ENCODE data around the gene CSF1. TPM values are rescaled to one million over a fixed set of nuclear protein-coding genes. Genes with fewer than 3 reads are reported as not detected.

Gene CSF1
- total and polyA plus RNA-seq, 4 experiments from 2014 or later: 5.0 to 13.9 (median 11.4) TPM

- no peaks in the 10 kb centered on the region for H3K9me3 Mint-ChIP-seq
- H3K27ac Mint-ChIP-seq: peak overlapping the region in 1 of 7 donors; percentile 35
- intact Hi-C loops (cut with micrococcal nuclease): no loop called here
- ChIA-PET CTCF (ENCODE audit: partially characterized antibody) (no interaction called here), POLR2A (ENCODE audit: partially characterized antibody) (no interaction called here)
- peaks cover 45 to 60% of the 10 kb centered on the region in 2 donors for H3K36me3 Mint-ChIP-seq
- Histone ChIP-seq H3K9me3 (ENCODE audit: control insufficient read depth in 1 of 2, low read length in 2 of 2) (no peaks in the 10 kb centered on the region), H3K27me3 (ENCODE audit: insufficient read depth, low read length) (no peaks in the 10 kb centered on the region), H3K27ac (ENCODE audit: low read depth, low read length) (no peak overlapping the region), H3K4me1 (ENCODE audit: insufficient read depth, low read length) (no peaks in the 10 kb centered on the region), H3K4me3 (ENCODE audit: low read length in 2 of 2) (no peak overlapping the region), H3K36me3 (ENCODE audit: insufficient read depth, low read length) (peaks cover 33% of the 10 kb centered on the region)
- no peaks in the 10 kb centered on the region for H3K27me3 Mint-ChIP-seq
- H3K4me3 Mint-ChIP-seq: no peak overlapping the region
- H3K4me1 Mint-ChIP-seq: peaks cover 0 to 1% (median 0%) of the 10 kb centered on the region in 4 donors
- no peak for DNase-seq
These were observed 17.3 kb downstream of the CSF1 start for GRCh38 chr1:109927911-109928321.

GRCh38 chr1:109928591-109929111, 18.0 kb downstream of the CSF1 start:
- H3K27me3 ChIP-seq (ENCODE audit: insufficient read depth, low read length): no peaks in the 10 kb centered on the region
- no peak for DNase-seq
- H3K4me3 Mint-ChIP-seq: no peak overlapping the region
- H3K9me3 ChIP-seq (ENCODE audit: control insufficient read depth in 1 of 2, low read length in 2 of 2): no peaks in the 10 kb centered on the region
- H3K4me1 Mint-ChIP-seq: peaks cover 0 to 5% (median under 1%) of the 10 kb centered on the region in 4 donors
- peak overlapping the region in 2 of 7 donors; percentile 60 to 75 for H3K27ac Mint-ChIP-seq
- intact Hi-C loops (cut with micrococcal nuclease): no loop called here
- no peak overlapping the region for H3K27ac ChIP-seq (ENCODE audit: low read depth, low read length)
- no peak overlapping the region for H3K4me3 ChIP-seq (ENCODE audit: low read length in 2 of 2)
- H3K27me3 Mint-ChIP-seq: no peaks in the 10 kb centered on the region
- POLR2A ChIA-PET (ENCODE audit: partially characterized antibody): no interaction called here
- peaks cover 38 to 53% of the 10 kb centered on the region in 2 donors for H3K36me3 Mint-ChIP-seq
- peaks cover 2% of the 10 kb centered on the region for H3K4me1 ChIP-seq (ENCODE audit: insufficient read depth, low read length)
- CTCF ChIA-PET (ENCODE audit: partially characterized antibody): no interaction called here
- H3K36me3 ChIP-seq (ENCODE audit: insufficient read depth, low read length): peaks cover 26% of the 10 kb centered on the region
- H3K9me3 Mint-ChIP-seq: no peaks in the 10 kb centered on the region

- Mint-ChIP-seq H3K4me1 (peaks cover 0 to 11% (median 4%) of the 10 kb centered on the region in 4 donors), H3K36me3 (peaks cover 37 to 50% of the 10 kb centered on the region in 2 donors), H3K4me3 (no peak overlapping the region), H3K27ac (no peak overlapping the region), H3K27me3 (no peaks in the 10 kb centered on the region), H3K9me3 (no peaks in the 10 kb centered on the region)
- H3K4me3 ChIP-seq (ENCODE audit: low read length in 2 of 2): no peak overlapping the region
- ChIA-PET CTCF (ENCODE audit: partially characterized antibody) (no interaction called here), POLR2A (ENCODE audit: partially characterized antibody) (no interaction called here)
- peaks cover 22% of the 10 kb centered on the region for H3K36me3 ChIP-seq (ENCODE audit: insufficient read depth, low read length)
- intact Hi-C loops (cut with micrococcal nuclease): no loop called here
- no peak for DNase-seq
- H3K27me3 ChIP-seq (ENCODE audit: insufficient read depth, low read length): no peaks in the 10 kb centered on the region
- H3K9me3 ChIP-seq (ENCODE audit: control insufficient read depth in 1 of 2, low read length in 2 of 2): no peaks in the 10 kb centered on the region
- H3K4me1 ChIP-seq (ENCODE audit: insufficient read depth, low read length): peaks cover 7% of the 10 kb centered on the region
- H3K27ac ChIP-seq (ENCODE audit: low read depth, low read length): no peak overlapping the region
These were observed 18.5 kb downstream of the CSF1 start for GRCh38 chr1:109929170-109929569.

- Histone ChIP-seq H3K4me1 (ENCODE audit: insufficient read depth, low read length) (peaks cover 9% of the 10 kb centered on the region), H3K27me3 (ENCODE audit: insufficient read depth, low read length) (no peaks in the 10 kb centered on the region), H3K36me3 (ENCODE audit: insufficient read depth, low read length) (peaks cover 16% of the 10 kb centered on the region), H3K27ac (ENCODE audit: low read depth, low read length) (no peak overlapping the region), H3K4me3 (ENCODE audit: low read length in 2 of 2) (no peak overlapping the region), H3K9me3 (ENCODE audit: control insufficient read depth in 1 of 2, low read length in 2 of 2) (no peaks in the 10 kb centered on the region)
- CTCF ChIA-PET (ENCODE audit: partially characterized antibody): interaction anchor here (1.2 kb wide), 1 partner anchor 139 kb away, joined by 3 read pairs; no protein-coding TSS in a partner anchor
- POLR2A ChIA-PET (ENCODE audit: partially characterized antibody): no interaction called here
- Mint-ChIP-seq H3K4me1 (peaks cover 0 to 14% (median 5%) of the 10 kb centered on the region in 4 donors), H3K9me3 (no peaks in the 10 kb centered on the region), H3K27me3 (no peaks in the 10 kb centered on the region), H3K36me3 (peaks cover 33 to 47% of the 10 kb centered on the region in 2 donors), H3K4me3 (no peak overlapping the region), H3K27ac (peak overlapping the region in 2 of 7 donors; percentile 13 to 51)
- DNase-seq: no peak
- intact Hi-C loops (cut with micrococcal nuclease): no loop called here
These were observed 19.1 kb downstream of the CSF1 start for GRCh38 chr1:109929588-109930251.

- DNase-seq: no peak
- ChIA-PET CTCF (ENCODE audit: partially characterized antibody) (interaction anchor here (1.2 kb wide), 1 partner anchor 140 kb away, joined by 3 read pairs; no protein-coding TSS in a partner anchor), POLR2A (ENCODE audit: partially characterized antibody) (no interaction called here)
- Histone ChIP-seq H3K27ac (ENCODE audit: low read depth, low read length) (no peak overlapping the region), H3K4me3 (ENCODE audit: low read length in 2 of 2) (no peak overlapping the region), H3K4me1 (ENCODE audit: insufficient read depth, low read length) (peaks cover 9% of the 10 kb centered on the region), H3K36me3 (ENCODE audit: insufficient read depth, low read length) (peaks cover 9% of the 10 kb centered on the region), H3K9me3 (ENCODE audit: control insufficient read depth in 1 of 2, low read length in 2 of 2) (no peaks in the 10 kb centered on the region), H3K27me3 (ENCODE audit: insufficient read depth, low read length) (no peaks in the 10 kb centered on the region)
- Mint-ChIP-seq H3K9me3 (peaks cover 0 to under 1% (median 0%) of the 10 kb centered on the region in 8 donors), H3K27ac (peak overlapping the region in 2 of 7 donors; percentile 13 to 57), H3K36me3 (peaks cover 27 to 41% of the 10 kb centered on the region in 2 donors), H3K27me3 (no peaks in the 10 kb centered on the region), H3K4me3 (no peak overlapping the region), H3K4me1 (peaks cover 0 to 14% (median 5%) of the 10 kb centered on the region in 4 donors)
- intact Hi-C loops (cut with micrococcal nuclease): no loop called here
These were observed 19.8 kb downstream of the CSF1 start for GRCh38 chr1:109930252-109930993.

- peaks cover 9% of the 10 kb centered on the region for H3K4me1 ChIP-seq (ENCODE audit: insufficient read depth, low read length)
- POLR2A ChIA-PET (ENCODE audit: partially characterized antibody): no interaction called here
- DNase-seq: no peak
- CTCF ChIA-PET (ENCODE audit: partially characterized antibody): interaction anchor here (1.0 to 1.2 kb wide), 2 partner anchors 125 to 140 kb away, joined by 3 read pairs; no protein-coding TSS in a partner anchor
- no peak overlapping the region for H3K27ac ChIP-seq (ENCODE audit: low read depth, low read length)
- H3K4me3 ChIP-seq (ENCODE audit: low read length in 2 of 2): no peak overlapping the region
- Mint-ChIP-seq H3K4me3 (no peak overlapping the region), H3K4me1 (peaks cover 0 to 14% (median 5%) of the 10 kb centered on the region in 4 donors), H3K9me3 (peaks cover 0 to 7% (median 4%) of the 10 kb centered on the region in 8 donors), H3K27me3 (no peaks in the 10 kb centered on the region), H3K36me3 (peaks cover 19 to 34% of the 10 kb centered on the region in 2 donors), H3K27ac (peak overlapping the region in 2 of 7 donors; percentile 46 to 66)
- H3K27me3 ChIP-seq (ENCODE audit: insufficient read depth, low read length): no peaks in the 10 kb centered on the region
- intact Hi-C loops (cut with micrococcal nuclease): no loop called here
- H3K36me3 ChIP-seq (ENCODE audit: insufficient read depth, low read length): peaks cover under 1% of the 10 kb centered on the region
- H3K9me3 ChIP-seq (ENCODE audit: control insufficient read depth in 1 of 2, low read length in 2 of 2): no peaks in the 10 kb centered on the region
These were observed 20.6 kb downstream of the CSF1 start for GRCh38 chr1:109931189-109931731.

Data from CD4-positive, alpha-beta memory T cell (primary cell).